HCT116 (cell line): ENCODE measurements around the gene CASTOR2. TPM values are rescaled to one million over a fixed set of nuclear protein-coding genes. Genes with fewer than 3 reads are reported as not detected.

Experiments
- ATAC-seq: fragments of 200-7000 bp; cut with Tn5 transposase; 2 replicates; pipeline ENCODE4 v1.9.1; 2020; ENCODE audit warnings: mild to moderate bottlenecking, moderate library complexity
- BruUV-seq: library from RNA; stranded (reverse); fragments of 400-500 nt; replicated peaks from 2 replicates; lab custom pipeline; 2021; lab: Mats Ljungman, UMichigan
- CTCF ChIA-PET: fragments of 300-600 bp; sonication (Branson Sonifier 250); formaldehyde crosslinking; loops from one replicate; lab custom pipeline; 2021; ENCODE audit warnings: antibody characterized with exemption; lab: Charles Lee
- POLR2A ChIA-PET: fragments of 300-600, 350-600 bp; sonication (Branson Sonifier 250); formaldehyde crosslinking; loops from one replicate; lab custom pipeline; 2021; ENCODE audit warnings: antibody characterized with exemption; lab: Charles Lee
- RAD21 ChIA-PET, 2 experiments: fragments of 300-600 bp; sonication (Branson Sonifier 250); formaldehyde crosslinking; loops; one replicate each; lab custom pipeline; 2023; ENCODE audit warnings: low total read pairs in 2 of 2; ENCODE audit not compliant: uncharacterized antibody in 2 of 2, unreplicated experiment in 2 of 2, low non-redundant PET in 1 of 2; lab: Charles Lee
- DNase-seq: peaks from one replicate; pipeline ENCODE4 v3.0.0-alpha.2; 2010; ENCODE audit warnings: low read depth, low spot score
- H2AFZ ChIP-seq: fragments of 200-600 bp; shearing (Covaris generic), sonication (generic); 2 replicates; pipeline ENCODE4 v1.6.1; 2017; ENCODE audit warnings: low read depth, mixed run types, mixed read lengths, antibody characterized with exemption, low read length; ENCODE audit not compliant: poor library complexity, severe bottlenecking
- H3K27ac ChIP-seq: 2 replicates; pipeline ENCODE4 v1.5.1; 2012; ENCODE audit warnings: low read depth, low read length
- H3K27me3 ChIP-seq: fragments of 200-600 bp; sonication (generic); 2 replicates; pipeline ENCODE4 v1.6.1; 2016; ENCODE audit warnings: mixed run types, low read length, mixed read lengths; ENCODE audit not compliant: insufficient read depth
- H3K36me3 ChIP-seq, 2 experiments: fragments of 200-500 bp in 1 of 2; fragments of 200-600 bp in 1 of 2; sonication (Bioruptor generic) in 1 of 2; sonication (generic) in 1 of 2; 2 replicates each; pipeline versions ENCODE4 v1.5.1 to v1.6.1; 2014 to 2016; ENCODE audit warnings: low read length in 2 of 2, inconsistent platforms in 1 of 2, mixed read lengths in 1 of 2, mixed run types in 1 of 2; ENCODE audit not compliant: insufficient read depth in 2 of 2, control insufficient read depth in 1 of 2
- H3K4me1 ChIP-seq, 2 experiments: fragments of 200-600 bp in 1 of 2; sonication (generic) in 1 of 2; 2 replicates each; pipeline versions ENCODE4 v1.5.1 to v1.6.1; 2012 to 2017; ENCODE audit warnings: low read length in 2 of 2, inconsistent platforms in 1 of 2, mild to moderate bottlenecking in 1 of 2, mixed read lengths in 1 of 2, mixed run types in 1 of 2, moderate library complexity in 1 of 2; ENCODE audit not compliant: insufficient read depth in 2 of 2, control insufficient read depth in 1 of 2
- H3K4me2 ChIP-seq: fragments of 200-600 bp; sonication (generic); 2 replicates; pipeline ENCODE4 v1.6.1; 2017; ENCODE audit warnings: mixed run types, low read length, mixed read lengths
- H3K4me3 ChIP-seq, 2 experiments: fragments of 200-600 bp in 1 of 2; sonication (generic) in 1 of 2; replicated peaks in 1 of 2; 2 replicates each; pipeline ENCODE4 v1.5.1; 2011 to 2016; ENCODE audit warnings: low read length in 2 of 2, control low read depth in 1 of 2, low read depth in 1 of 2, mild to moderate bottlenecking in 1 of 2, mixed read lengths in 1 of 2, mixed run types in 1 of 2
- H3K79me2 ChIP-seq: fragments of 200-600 bp; sonication (generic); 2 replicates; pipeline ENCODE4 v1.6.1; 2017; ENCODE audit warnings: mild to moderate bottlenecking, mixed run types, low read length, moderate library complexity, mixed read lengths; ENCODE audit not compliant: insufficient read depth
- H3K9ac ChIP-seq: fragments of 200-600 bp; sonication (generic); 2 replicates; pipeline ENCODE4 v1.6.1; 2016; ENCODE audit warnings: low read length, mixed read lengths
- H3K9me2 ChIP-seq: fragments of 200-600 bp; sonication (generic), shearing (Covaris generic); 2 replicates; pipeline ENCODE4 v1.6.1; 2017; ENCODE audit warnings: mixed run types, mild to moderate bottlenecking, moderate library complexity; ENCODE audit not compliant: insufficient read depth
- H3K9me3 ChIP-seq, 2 experiments: fragments of 200-500 bp in 1 of 2; fragments of 200-600 bp in 1 of 2; sonication (Bioruptor generic) in 1 of 2; sonication (generic) in 1 of 2; 2 replicates each; pipeline ENCODE4 v1.6.1; 2014 to 2017; ENCODE audit warnings: low read length in 2 of 2, mixed read lengths in 2 of 2, inconsistent platforms in 1 of 2, low read depth in 1 of 2, mild to moderate bottlenecking in 1 of 2, mixed run types in 1 of 2, moderate library complexity in 1 of 2; ENCODE audit not compliant: control insufficient read depth in 1 of 2, insufficient read depth in 1 of 2
- H4K20me1 ChIP-seq: fragments of 200-600 bp; sonication (generic), shearing (Covaris generic); 2 replicates; pipeline ENCODE4 v1.6.1; 2017; ENCODE audit warnings: mixed run types, mild to moderate bottlenecking, moderate library complexity; ENCODE audit not compliant: insufficient read depth
- ATF3 ChIP-seq: IDR thresholded peaks from 2 replicates; pipeline ENCODE4 v1.6.1; 2012
- CTCF ChIP-seq, 3 experiments: fragments of 200-600 bp in 1 of 3; sonication (generic) in 1 of 3; IDR thresholded peaks in 2 of 3; conservative IDR thresholded peaks in 1 of 3; 2 replicates each; pipeline ENCODE4 v1.5.1; 2012 to 2017; ENCODE audit warnings: low read depth in 2 of 3, low read length in 2 of 3, antibody characterized with exemption in 1 of 3, borderline replicate concordance in 1 of 3, control low read depth in 1 of 3, mild to moderate bottlenecking in 1 of 3, mixed read lengths in 1 of 3, mixed run types in 1 of 3, moderate library complexity in 1 of 3; ENCODE audit not compliant: insufficient read depth in 1 of 3
- EGR1 ChIP-seq: IDR thresholded peaks from 2 replicates; pipeline ENCODE4 v1.6.1; 2012; ENCODE audit warnings: low read depth
- EZH2 ChIP-seq: fragments of 200-600 bp; sonication (generic); IDR thresholded peaks from 2 replicates; pipeline ENCODE4 v1.6.1; 2017; ENCODE audit warnings: antibody characterized with exemption, mixed run types
- EZH2phosphoT487 ChIP-seq: fragments of 200-600 bp; IDR thresholded peaks from 2 replicates; pipeline ENCODE4 v1.6.1; 2018; ENCODE audit warnings: antibody characterized with exemption, borderline replicate concordance
- JUND ChIP-seq: IDR thresholded peaks from 2 replicates; pipeline ENCODE4 v1.6.1; 2012
- POLR2A ChIP-seq: IDR thresholded peaks from 2 replicates; pipeline ENCODE4 v1.7.0; 2011; ENCODE audit warnings: borderline replicate concordance; ENCODE audit not compliant: insufficient read depth, insufficient read length; ENCODE audit errors: extremely low read depth
- POLR2AphosphoS5 ChIP-seq: IDR thresholded peaks from 2 replicates; pipeline ENCODE4 v1.6.1; 2011; ENCODE audit warnings: mild to moderate bottlenecking, low read depth, low read length, moderate library complexity
- RAD21 ChIP-seq: IDR thresholded peaks from 2 replicates; pipeline ENCODE4 v1.6.1; 2012; ENCODE audit warnings: low read depth, mild to moderate bottlenecking
- SRF ChIP-seq: IDR thresholded peaks from 2 replicates; pipeline ENCODE4 v1.6.1; 2012; ENCODE audit warnings: low read depth
- YY1 ChIP-seq: IDR thresholded peaks from 2 replicates; pipeline ENCODE4 v1.6.1; 2011; ENCODE audit warnings: low read length, low read depth, moderate library complexity, mild to moderate bottlenecking; ENCODE audit not compliant: insufficient replicate concordance; ENCODE audit errors: extremely low read depth
- ZFX ChIP-seq: fragments of 450-650 bp; IDR thresholded peaks from 2 replicates; pipeline ENCODE4 v1.6.1; 2017
- ZNF274 ChIP-seq: fragments of 200-500 bp; sonication (Bioruptor generic); IDR thresholded peaks from 2 replicates; pipeline ENCODE4 v1.6.1; 2014; ENCODE audit warnings: mild to moderate bottlenecking, low read depth, low read length, inconsistent platforms
- intact Hi-C: fragments of 100-400 bp; cut with micrococcal nuclease; formaldehyde crosslinking; loops from 2 replicates; pipeline ENCODE4 v1.10.0; 2022
- total RNA-seq: library from RNA; stranded (reverse); gene quantifications from one replicate; pipeline ENCODE4 v1.2.1, GENCODE V29; 2021; ENCODE audit not compliant: unreplicated experiment
- TF ChIP-seq, protein P1 (sequence below): IDR thresholded peaks from 2 replicates; pipeline ENCODE4 v1.6.1; 2012; ENCODE audit warnings: low read depth
- TF ChIP-seq, protein P2 (sequence below): IDR thresholded peaks from 2 replicates; pipeline ENCODE4 v1.6.1; 2012
- TF ChIP-seq, protein P3 (sequence below): IDR thresholded peaks from 2 replicates; pipeline ENCODE4 v1.6.1; 2011; ENCODE audit warnings: mild to moderate bottlenecking, low read length, moderate library complexity; ENCODE audit not compliant: insufficient replicate concordance; ENCODE audit errors: extremely low read depth

Gene CASTOR2
- total RNA-seq, 1 experiment from 2014 or later, result 9.4 TPM

GRCh38 chr7:75066521-75066920 is 102.0 kb downstream of the CASTOR2 start:
- TF ChIP-seq, protein P1, sequence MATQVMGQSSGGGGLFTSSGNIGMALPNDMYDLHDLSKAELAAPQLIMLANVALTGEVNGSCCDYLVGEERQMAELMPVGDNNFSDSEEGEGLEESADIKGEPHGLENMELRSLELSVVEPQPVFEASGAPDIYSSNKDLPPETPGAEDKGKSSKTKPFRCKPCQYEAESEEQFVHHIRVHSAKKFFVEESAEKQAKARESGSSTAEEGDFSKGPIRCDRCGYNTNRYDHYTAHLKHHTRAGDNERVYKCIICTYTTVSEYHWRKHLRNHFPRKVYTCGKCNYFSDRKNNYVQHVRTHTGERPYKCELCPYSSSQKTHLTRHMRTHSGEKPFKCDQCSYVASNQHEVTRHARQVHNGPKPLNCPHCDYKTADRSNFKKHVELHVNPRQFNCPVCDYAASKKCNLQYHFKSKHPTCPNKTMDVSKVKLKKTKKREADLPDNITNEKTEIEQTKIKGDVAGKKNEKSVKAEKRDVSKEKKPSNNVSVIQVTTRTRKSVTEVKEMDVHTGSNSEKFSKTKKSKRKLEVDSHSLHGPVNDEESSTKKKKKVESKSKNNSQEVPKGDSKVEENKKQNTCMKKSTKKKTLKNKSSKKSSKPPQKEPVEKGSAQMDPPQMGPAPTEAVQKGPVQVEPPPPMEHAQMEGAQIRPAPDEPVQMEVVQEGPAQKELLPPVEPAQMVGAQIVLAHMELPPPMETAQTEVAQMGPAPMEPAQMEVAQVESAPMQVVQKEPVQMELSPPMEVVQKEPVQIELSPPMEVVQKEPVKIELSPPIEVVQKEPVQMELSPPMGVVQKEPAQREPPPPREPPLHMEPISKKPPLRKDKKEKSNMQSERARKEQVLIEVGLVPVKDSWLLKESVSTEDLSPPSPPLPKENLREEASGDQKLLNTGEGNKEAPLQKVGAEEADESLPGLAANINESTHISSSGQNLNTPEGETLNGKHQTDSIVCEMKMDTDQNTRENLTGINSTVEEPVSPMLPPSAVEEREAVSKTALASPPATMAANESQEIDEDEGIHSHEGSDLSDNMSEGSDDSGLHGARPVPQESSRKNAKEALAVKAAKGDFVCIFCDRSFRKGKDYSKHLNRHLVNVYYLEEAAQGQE, result no peak
- no peak for TF ChIP-seq RAD21
- TF ChIP-seq YY1, result no peak
- TF ChIP-seq ZNF274, result no peak
- TF ChIP-seq, protein P2, sequence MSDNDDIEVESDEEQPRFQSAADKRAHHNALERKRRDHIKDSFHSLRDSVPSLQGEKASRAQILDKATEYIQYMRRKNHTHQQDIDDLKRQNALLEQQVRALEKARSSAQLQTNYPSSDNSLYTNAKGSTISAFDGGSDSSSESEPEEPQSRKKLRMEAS, result no peak
- no peak for TF ChIP-seq EGR1
- no peak for TF ChIP-seq POLR2A
- no peak for TF ChIP-seq ATF3
- TF ChIP-seq CTCF (IDR thresholded peaks at IDR 0.05 in 2 of 3, conservative IDR thresholded peaks at IDR 0.05 in 1 of 3; ENCODE audit: borderline replicate concordance in 1 of 3, insufficient read depth in 1 of 3, low read depth in 2 of 3, low read length in 2 of 3), result no peak
- TF ChIP-seq EZH2, result no peak
- no peak for TF ChIP-seq EZH2phosphoT487
- TF ChIP-seq JUND, result no peak
- TF ChIP-seq SRF, result no peak
- no peak for TF ChIP-seq POLR2AphosphoS5
- no peak for TF ChIP-seq ZFX
- TF ChIP-seq, protein P3, sequence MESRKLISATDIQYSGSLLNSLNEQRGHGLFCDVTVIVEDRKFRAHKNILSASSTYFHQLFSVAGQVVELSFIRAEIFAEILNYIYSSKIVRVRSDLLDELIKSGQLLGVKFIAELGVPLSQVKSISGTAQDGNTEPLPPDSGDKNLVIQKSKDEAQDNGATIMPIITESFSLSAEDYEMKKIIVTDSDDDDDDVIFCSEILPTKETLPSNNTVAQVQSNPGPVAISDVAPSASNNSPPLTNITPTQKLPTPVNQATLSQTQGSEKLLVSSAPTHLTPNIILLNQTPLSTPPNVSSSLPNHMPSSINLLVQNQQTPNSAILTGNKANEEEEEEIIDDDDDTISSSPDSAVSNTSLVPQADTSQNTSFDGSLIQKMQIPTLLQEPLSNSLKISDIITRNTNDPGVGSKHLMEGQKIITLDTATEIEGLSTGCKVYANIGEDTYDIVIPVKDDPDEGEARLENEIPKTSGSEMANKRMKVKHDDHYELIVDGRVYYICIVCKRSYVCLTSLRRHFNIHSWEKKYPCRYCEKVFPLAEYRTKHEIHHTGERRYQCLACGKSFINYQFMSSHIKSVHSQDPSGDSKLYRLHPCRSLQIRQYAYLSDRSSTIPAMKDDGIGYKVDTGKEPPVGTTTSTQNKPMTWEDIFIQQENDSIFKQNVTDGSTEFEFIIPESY, result no peak
- ChIA-PET POLR2A (no interaction called here), RAD21 (no interaction called here), CTCF (no interaction called here)
- H3K27ac ChIP-seq, result no peak overlapping the region
- H3K9me2 ChIP-seq, result no peaks in the 10 kb centered on the region
- no peak overlapping the region for H3K4me3 ChIP-seq
- no peak overlapping the region for H3K4me2 ChIP-seq
- no peaks in the 10 kb centered on the region for H3K9me3 ChIP-seq
- H3K4me1 ChIP-seq, result no peaks in the 10 kb centered on the region
- no peak overlapping the region for H3K9ac ChIP-seq
- ATAC-seq (no peak), DNase-seq (no peak)
- H4K20me1 ChIP-seq, result no peaks in the 10 kb centered on the region
- H3K79me2 ChIP-seq, result peaks cover 2% of the 10 kb centered on the region; the same call in 1 of the 2 replicates
- H3K36me3 ChIP-seq, result peaks cover 19 to 22% of the 10 kb centered on the region in 2 experiments; a peak in 3 of 4 replicates
- H2AFZ ChIP-seq, result no peak overlapping the region
- no TSS peak for BruUV-seq
- intact Hi-C loops, result no loop called here
- H3K27me3 ChIP-seq, result no peaks in the 10 kb centered on the region
